ENCODE measurements around the gene MAP2K5.

- TF ChIP-seq EZH2phosphoT487 (IDR thresholded peaks at IDR 0.05; ENCODE audit: low read depth, severe bottlenecking, unreplicated experiment): no peak
- TF ChIP-seq EZH2 (IDR thresholded peaks at IDR 0.05; ENCODE audit: borderline replicate concordance): no peak
These were observed 19.2 kb upstream of the MAP2K5 start for GRCh38 chr15:67523330-67523729.
